Measurements from ENCODE around the gene LDLRAD3.

The LDLRAD3 gene

DNA sequence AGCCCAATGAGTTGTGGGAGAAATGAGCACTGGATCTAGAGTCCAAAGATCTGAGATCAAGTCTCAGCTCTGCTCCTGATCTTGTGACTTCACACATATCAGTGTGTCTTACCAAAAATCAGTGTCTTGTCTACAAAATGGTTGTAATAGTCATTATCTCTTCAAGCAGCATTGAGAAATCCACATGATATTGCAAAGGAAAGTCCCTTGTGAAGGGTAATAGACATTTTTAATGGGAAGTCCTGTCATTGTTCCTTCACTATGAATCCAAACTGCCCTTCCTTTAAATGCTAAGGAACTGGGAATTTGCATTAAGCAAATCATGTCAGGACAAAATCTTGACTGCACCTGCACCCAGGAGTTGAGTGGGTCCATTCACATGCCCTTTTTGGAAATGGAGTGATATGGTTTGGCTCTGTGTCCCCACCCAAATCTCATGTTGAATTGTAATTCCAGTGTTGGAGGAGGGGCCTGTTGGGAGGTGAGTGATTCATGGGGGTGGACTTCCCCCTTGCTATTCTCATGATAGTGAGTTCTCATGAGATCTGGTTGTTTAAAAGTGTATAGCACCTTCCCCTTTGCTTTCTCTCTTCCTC lies 294.3 kb downstream of the LDLRAD3 start:
- no peak for DNase-seq (ENCODE audit: low read depth in 2 of 2)

GRCh38 chr11:36238881-36239280 lies 295.0 kb downstream of the LDLRAD3 start:
- no peak for DNase-seq (ENCODE audit: low read depth in 2 of 2)

GRCh38 chr11:36239636-36240035 lies 295.8 kb downstream of the LDLRAD3 start:
- DNase-seq (ENCODE audit: low read depth in 2 of 2) = no peak

- DNase-seq (ENCODE audit: low read depth in 2 of 2) = no peak
Measured at GRCh38 chr11:36240173-36240572, 296.3 kb downstream of the LDLRAD3 start.

DNA sequence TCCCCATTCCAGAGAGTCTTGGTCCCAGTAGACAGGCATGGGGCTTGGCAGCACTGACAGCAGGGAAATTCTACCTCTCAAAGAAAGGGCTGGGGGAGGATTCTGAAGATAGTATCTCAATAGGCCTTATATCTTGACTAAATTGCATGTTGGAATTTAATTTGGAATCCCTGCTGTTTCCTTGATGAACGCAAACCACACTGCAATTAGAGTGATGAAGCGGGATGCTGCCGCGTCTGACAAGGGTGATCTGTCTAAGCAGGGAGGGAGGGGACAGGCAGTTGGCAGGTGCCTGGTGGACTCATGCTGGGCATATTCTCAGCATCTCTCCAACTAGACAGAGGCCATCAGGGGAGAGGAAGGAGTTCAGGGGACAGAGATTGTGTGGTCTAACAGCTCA lies 296.9 kb downstream of the LDLRAD3 start:
- DNase-seq (ENCODE audit: low read depth in 2 of 2) = no peak

GRCh38 chr11:36241497-36241896 lies 297.6 kb downstream of the LDLRAD3 start:
- DNase-seq (ENCODE audit: low read depth in 2 of 2) = no peak

GRCh38 chr11:36243641-36244040 lies 299.8 kb downstream of the LDLRAD3 start:
- no peak for DNase-seq (ENCODE audit: low read depth in 2 of 2)

DNA sequence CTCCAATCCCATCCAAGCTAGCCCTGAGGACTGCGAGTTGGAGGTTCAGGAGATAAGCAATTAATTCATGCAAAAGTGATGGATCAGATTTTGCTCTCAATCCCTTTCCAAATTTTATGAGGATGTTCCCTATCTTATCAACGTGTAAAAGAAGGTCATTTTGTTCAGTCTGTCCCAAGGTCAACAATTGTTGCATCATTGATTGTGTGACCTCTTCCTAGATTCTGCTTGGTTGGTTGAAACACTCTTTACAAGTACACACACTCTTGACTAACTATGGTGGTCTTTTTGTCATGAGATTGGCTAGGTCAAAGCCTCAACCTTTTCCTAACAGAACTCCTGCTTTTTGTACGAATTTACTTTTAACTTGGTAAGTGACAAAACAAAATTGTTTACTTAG lies 303.6 kb downstream of the LDLRAD3 start:
- DNase-seq (ENCODE audit: low read depth in 2 of 2) = no peak

DNA sequence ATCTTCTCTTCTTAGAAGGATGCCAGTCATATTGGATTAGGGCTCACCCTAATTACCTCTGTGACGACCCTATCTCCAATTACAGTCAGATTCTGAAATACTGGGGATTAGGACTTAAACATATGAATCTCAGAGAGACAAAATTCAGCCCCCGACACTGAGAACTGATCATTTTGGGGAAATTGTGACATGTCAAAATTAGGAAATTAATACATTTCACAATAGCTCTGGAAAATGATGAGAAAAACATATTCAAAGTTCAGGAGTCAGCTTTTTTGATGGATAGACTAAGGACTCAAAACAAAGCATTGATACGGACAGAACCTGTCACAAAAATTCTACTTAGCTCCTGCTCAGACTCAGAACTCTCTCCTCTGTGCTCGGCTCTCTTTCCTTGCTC lies 304.6 kb downstream of the LDLRAD3 start:
- no peak for DNase-seq (ENCODE audit: low read depth in 2 of 2)

- DNase-seq (ENCODE audit: low read depth in 2 of 2) = no peak
Measured at GRCh38 chr11:36249246-36249645, 305.4 kb downstream of the LDLRAD3 start.

DNA sequence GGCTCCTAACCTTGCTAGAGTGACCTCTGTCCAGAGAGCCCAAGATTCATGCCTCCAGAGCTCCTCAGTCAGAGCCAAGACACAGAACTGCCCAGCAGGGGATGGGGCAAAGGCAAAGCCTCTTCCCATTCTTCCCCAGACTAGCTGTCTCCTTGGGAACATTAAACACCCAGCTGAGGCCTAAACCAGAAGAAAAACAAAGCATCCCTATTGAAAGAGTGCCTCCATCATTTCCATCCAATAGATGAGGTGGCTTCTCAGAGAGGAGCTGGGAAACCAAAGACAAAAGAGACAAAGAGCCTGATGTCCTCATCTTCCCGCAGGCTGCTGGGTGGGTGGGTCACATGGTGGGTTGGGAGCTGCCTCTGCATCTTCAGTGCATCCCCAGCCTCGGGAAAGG lies 308.0 kb downstream of the LDLRAD3 start:
- no peak for DNase-seq (ENCODE audit: low read depth in 2 of 2)

DNA sequence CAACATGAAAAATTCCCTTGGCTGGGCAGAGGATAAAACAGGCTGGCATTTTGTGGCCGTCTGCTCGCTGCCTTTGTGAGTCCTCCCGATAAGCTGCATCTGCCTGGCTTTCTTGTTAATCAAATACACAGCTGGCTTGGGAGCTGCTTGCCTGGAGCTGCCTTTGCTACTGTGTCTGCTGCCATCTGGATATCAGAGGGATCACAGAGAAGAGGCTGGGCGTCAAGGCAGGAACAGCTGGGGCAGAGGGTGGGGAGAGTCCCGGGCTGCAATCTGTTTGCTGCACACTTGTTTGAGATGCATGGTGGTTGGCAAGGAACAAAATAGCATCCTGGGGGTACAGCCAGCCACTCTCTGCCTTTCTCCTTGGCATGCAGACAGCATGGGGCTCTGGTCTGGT lies 309.4 kb downstream of the LDLRAD3 start:
- no peak for DNase-seq (ENCODE audit: low read depth in 2 of 2)

DNA sequence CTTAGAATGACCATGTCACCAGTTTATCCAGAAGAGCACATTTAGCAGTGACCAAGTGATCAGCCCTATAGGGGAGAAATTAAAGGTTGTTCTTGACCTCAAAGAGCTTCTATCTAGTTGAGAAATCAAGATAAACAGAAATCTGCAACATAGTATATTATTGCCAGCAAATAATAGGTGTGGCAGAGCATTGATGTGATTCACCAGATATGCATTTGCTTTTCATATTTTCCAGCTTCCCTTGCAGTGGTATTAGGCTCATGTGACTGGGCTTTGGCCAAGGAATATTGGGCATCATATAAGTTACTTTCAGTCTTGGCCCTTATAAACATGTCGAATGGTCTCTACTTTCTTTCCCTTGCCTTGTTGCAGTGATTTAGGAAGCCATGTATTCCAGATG lies 310.9 kb downstream of the LDLRAD3 start:
- DNase-seq (ENCODE audit: low read depth in 2 of 2) = no peak

DNA sequence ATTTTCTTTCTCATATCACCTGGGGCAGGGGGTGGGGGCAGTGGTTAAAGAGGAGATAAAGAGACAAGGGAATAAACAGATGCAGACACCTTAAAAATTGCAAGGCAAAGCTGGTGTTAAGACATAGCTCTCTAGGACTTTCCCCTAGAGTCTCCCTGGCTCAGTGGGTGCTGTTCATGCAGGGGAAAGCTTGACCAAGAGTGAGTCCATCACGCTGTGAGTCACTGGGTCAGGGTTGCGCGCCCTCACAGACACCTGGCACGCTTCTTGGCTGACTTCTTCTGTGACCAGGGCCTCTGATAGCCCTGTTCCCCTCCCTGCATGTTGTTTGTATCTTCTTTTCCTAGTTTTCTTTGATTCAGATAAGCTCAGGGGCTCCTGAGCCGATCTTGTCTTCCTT lies 313.5 kb downstream of the LDLRAD3 start:
- no peak for DNase-seq (ENCODE audit: low read depth in 2 of 2)

DNA sequence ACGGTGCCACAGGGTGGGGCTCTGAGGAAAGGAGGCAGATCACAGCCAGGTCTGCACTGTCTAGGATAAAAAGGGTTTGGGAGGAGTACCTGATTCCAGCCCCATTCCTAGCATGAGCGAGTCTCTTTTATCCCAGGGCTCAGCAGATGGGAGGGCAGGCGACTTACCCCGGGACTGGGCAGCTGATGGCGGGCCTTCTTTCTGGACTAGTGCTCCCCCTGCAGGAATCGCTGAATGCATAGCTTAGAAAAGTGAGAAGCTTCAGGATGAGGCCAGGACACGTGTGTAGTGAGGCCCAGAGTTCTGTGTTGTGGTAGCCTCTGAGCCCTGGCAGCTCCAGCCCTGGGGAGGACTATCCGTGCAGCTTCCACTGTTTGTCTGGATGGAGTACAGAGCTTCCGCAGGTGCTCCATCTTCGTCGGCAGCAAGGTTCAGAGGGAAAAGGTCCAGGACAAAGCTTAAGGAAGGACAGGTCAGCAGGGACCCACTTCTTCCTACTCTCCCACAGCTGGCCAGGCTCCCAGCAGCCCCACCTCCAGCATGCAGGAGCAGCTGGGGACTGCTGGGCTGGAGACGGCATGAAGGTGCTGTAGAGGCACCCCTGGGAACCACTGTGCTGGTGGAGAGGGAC lies 315.0 kb downstream of the LDLRAD3 start:
- no peak for DNase-seq (ENCODE audit: low read depth in 2 of 2)

GRCh38 chr11:36261094-36261493 lies 317.2 kb downstream of the LDLRAD3 start:
- no peak for DNase-seq (ENCODE audit: low read depth in 2 of 2)

DNA sequence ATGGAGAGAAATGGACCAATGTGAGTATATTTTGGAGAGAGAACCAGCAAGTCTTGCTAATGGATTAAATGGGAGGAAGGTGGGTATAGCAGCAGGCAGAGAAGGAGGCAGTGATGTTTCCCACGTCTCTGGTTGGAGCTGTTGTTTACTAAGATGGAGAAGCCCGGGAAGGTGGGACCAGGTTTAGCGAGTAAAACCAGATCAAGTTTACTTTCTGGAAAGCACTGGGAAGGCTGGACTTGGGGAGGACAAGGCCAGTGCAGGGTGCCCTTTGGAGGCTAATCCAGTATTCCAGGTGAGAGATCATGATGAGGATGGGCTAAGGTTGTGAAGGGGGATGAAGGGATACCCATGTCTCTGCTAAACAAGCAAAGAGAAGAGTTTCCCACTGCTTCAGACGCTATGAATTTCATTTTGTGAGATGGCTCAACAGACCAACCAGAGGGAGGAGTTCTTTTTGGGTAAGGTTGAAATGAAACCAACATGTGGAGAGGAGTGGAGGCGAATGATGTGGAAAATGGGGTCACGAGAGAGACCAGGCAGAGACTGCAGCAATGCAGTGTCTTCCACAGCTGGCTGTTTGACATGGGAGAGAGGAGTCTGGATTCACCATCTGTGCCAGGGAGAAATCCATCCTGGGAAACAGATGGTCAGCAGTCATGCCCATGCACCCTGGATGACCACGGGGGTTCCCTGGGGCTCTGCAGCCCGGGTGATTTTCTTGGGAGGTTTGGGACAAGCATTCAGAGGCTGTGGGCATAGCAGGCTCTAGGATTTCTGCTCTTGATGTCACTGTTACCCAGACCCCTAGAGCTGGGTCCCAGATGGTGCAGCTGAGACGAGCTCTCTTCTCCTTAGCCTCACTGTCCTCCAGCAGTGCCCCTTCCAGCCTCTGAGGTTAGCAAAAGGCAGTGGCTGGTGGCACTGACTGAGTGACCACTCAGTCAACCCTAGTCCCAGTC lies 320.4 kb downstream of the LDLRAD3 start:
- DNase-seq (ENCODE audit: low read depth in 2 of 2) = no peak

DNA sequence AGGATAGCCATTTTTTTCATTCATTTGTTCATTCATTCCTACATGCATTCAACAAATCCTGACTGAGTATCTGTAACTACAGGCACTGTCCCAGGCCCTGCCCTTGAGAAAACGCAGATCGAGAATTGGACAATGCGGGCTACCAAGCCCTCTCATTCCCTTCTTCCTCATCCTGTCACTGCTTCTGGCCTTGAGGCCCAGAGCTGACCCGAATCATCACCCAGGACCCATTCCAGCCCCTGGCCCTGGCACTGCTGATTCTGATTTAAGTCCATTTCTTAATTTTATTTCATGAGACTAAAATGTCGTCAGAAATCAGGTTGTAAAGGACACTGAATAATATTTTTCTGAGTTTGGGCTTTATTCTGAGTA lies 321.1 kb downstream of the LDLRAD3 start:
- no peak for DNase-seq (ENCODE audit: low read depth in 2 of 2)

- DNase-seq (ENCODE audit: low read depth in 2 of 2) = peak; percentile 38 to 58
Measured at GRCh38 chr11:36265793-36266628, 322.1 kb downstream of the LDLRAD3 start.

DNA sequence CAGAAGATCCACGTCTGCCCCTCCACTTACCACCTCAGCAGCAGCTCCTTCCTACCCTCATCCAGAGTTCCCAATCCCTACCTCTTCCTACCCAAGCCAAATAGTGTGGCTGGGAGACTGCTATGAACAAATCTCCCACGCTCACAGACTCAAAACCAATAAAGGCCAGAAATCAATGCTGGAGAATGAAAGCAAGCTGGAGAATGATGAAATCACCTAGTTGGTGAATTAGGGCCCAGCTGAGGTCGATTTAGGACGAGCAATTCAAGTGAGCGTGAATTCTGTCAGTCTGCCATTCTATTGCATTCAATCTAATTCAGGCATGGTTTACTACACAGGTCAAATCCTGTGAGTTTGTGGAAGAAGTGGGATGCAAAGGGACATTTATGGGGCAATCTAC lies 322.9 kb downstream of the LDLRAD3 start:
- DNase-seq (ENCODE audit: low read depth in 2 of 2) = no peak

- DNase-seq (ENCODE audit: low read depth in 2 of 2) = no peak
Measured at GRCh38 chr11:36268337-36268985, 324.6 kb downstream of the LDLRAD3 start.

Measured in activated CD4-positive, alpha-beta T cell treated with anti-CD3 and anti-CD28 coated beads for 24 hours (primary cell).